ENCODE data around the gene WWC2. TPM values are rescaled to one million over a fixed set of nuclear protein-coding genes. Genes with fewer than 3 reads are reported as not detected.

WWC2 gene
- total RNA-seq, 1 donor from 2014 or later: 24.6 TPM

GRCh38 chr4:183347566-183347965 lies 248.5 kb downstream of the WWC2 start:
- H3K27me3 Mint-ChIP-seq: peaks cover 11% of the 10 kb centered on the region
- no peak for DNase-seq (ENCODE audit: extremely low spot score, unreplicated experiment)
- no peak for TF ChIP-seq CTCF (conservative IDR thresholded peaks at IDR 0.05)
- no peak overlapping the region for H3K27ac Mint-ChIP-seq
- H3K9me3 Mint-ChIP-seq: peaks cover 8% of the 10 kb centered on the region
- peaks cover 11% of the 10 kb centered on the region for H3K4me1 Mint-ChIP-seq (ENCODE audit: unreplicated experiment)
- no peak overlapping the region for H3K4me3 Mint-ChIP-seq
- H3K36me3 Mint-ChIP-seq: peaks cover 4% of the 10 kb centered on the region

- no peak overlapping the region for H3K4me3 Mint-ChIP-seq
- H3K36me3 Mint-ChIP-seq: peaks cover 4% of the 10 kb centered on the region
- no peak for TF ChIP-seq CTCF (conservative IDR thresholded peaks at IDR 0.05)
- H3K4me1 Mint-ChIP-seq (ENCODE audit: unreplicated experiment): peaks cover 13% of the 10 kb centered on the region
- no peak for DNase-seq (ENCODE audit: extremely low spot score, unreplicated experiment)
- H3K27ac Mint-ChIP-seq: no peak overlapping the region
- peaks cover 13% of the 10 kb centered on the region for H3K27me3 Mint-ChIP-seq
- peaks cover 8% of the 10 kb centered on the region for H3K9me3 Mint-ChIP-seq
Observed at GRCh38 chr4:183348136-183348535, 249.1 kb downstream of the WWC2 start.

- peaks cover 8% of the 10 kb centered on the region for H3K9me3 Mint-ChIP-seq
- peaks cover 4% of the 10 kb centered on the region for H3K36me3 Mint-ChIP-seq
- peaks cover 16% of the 10 kb centered on the region for H3K4me1 Mint-ChIP-seq (ENCODE audit: unreplicated experiment)
- no peak for DNase-seq (ENCODE audit: extremely low spot score, unreplicated experiment)
- H3K27ac Mint-ChIP-seq: no peak overlapping the region
- no peak overlapping the region for H3K4me3 Mint-ChIP-seq
- no peak for TF ChIP-seq CTCF (conservative IDR thresholded peaks at IDR 0.05)
- H3K27me3 Mint-ChIP-seq: peaks cover 13% of the 10 kb centered on the region
Observed at GRCh38 chr4:183348706-183349659, 249.9 kb downstream of the WWC2 start.

GRCh38 chr4:183349673-183350072 lies 250.6 kb downstream of the WWC2 start:
- no peak for TF ChIP-seq CTCF (conservative IDR thresholded peaks at IDR 0.05)
- no peak for DNase-seq (ENCODE audit: extremely low spot score, unreplicated experiment)
- Mint-ChIP-seq H3K27ac (no peak overlapping the region), H3K36me3 (peaks cover 4% of the 10 kb centered on the region), H3K4me3 (no peak overlapping the region), H3K9me3 (peaks cover 8% of the 10 kb centered on the region), H3K4me1 (ENCODE audit: unreplicated experiment) (peaks cover 17% of the 10 kb centered on the region), H3K27me3 (peaks cover 13% of the 10 kb centered on the region)

GRCh38 chr4:183350317-183351071 lies 251.4 kb downstream of the WWC2 start:
- Mint-ChIP-seq H3K27ac (no peak overlapping the region), H3K4me3 (no peak overlapping the region), H3K4me1 (ENCODE audit: unreplicated experiment) (peaks cover 18% of the 10 kb centered on the region)

More at GRCh38 chr4:183350317-183351071, 251.4 kb downstream of the WWC2 start:
- Mint-ChIP-seq H3K36me3 (peaks cover 4% of the 10 kb centered on the region), H3K27me3 (peaks cover 11% of the 10 kb centered on the region), H3K9me3 (peaks cover 8% of the 10 kb centered on the region)
- DNase-seq (ENCODE audit: extremely low spot score, unreplicated experiment): no peak
- TF ChIP-seq CTCF (conservative IDR thresholded peaks at IDR 0.05): no peak

Data from type B pancreatic cell (in vitro differentiated cells).